ENCODE results near the gene OSBPL1A.
A peak's percentile ranks its signal among the peaks of the same experiment; 100 is the strongest.

Gene OSBPL1A

DNA sequence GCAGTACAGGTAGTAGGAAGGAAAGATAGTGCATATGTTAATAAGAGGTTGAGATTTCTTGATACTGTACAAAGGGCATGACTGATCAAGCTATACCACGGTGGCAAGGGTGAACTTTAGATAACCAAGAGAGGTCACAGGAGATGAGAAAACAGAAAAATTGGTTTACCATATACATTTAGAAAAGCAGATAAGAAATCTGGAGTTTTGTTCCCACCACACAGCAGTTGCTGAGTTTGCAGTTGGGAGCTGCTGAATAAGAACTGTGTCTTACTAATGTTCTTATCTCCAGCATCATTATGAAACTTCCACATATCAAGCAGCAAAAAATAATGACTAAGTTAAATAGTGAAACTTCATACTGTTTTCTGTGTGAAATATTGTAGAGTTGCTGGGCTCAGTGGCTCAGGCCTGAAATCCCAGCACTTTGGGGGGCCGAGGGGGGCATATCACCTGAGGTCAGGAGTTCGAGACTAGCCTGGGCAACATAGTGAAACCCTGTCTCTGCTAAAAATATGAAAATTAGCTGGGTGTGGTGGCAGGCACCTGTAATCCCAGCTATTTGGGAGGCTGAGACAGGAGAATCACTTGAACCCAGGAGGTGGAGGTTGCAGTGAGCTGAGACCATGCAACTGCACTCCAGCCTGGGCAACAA lies 16.9 kb upstream of the OSBPL1A start:
- Mint-ChIP-seq H3K4me3 (no peak overlapping the region), H3K36me3 (ENCODE audit: low read depth) (peaks cover 5% of the 10 kb centered on the region), H3K27ac (peak overlapping the region; percentile 37), H3K4me1 (ENCODE audit: low read depth) (peaks cover 30% of the 10 kb centered on the region), H3K27me3 (ENCODE audit: low read depth) (peaks cover 46% of the 10 kb centered on the region), H3K9me3 (peaks cover 12% of the 10 kb centered on the region)
- DNase-seq (ENCODE audit: low spot score): peak; percentile 74

- Mint-ChIP-seq H3K27me3 (ENCODE audit: low read depth) (peaks cover 49% of the 10 kb centered on the region), H3K36me3 (ENCODE audit: low read depth) (peaks cover 5% of the 10 kb centered on the region), H3K27ac (no peak overlapping the region), H3K9me3 (peaks cover 12% of the 10 kb centered on the region), H3K4me3 (no peak overlapping the region), H3K4me1 (ENCODE audit: low read depth) (peaks cover 30% of the 10 kb centered on the region)
- no peak for DNase-seq (ENCODE audit: low spot score)
Measured at GRCh38 chr18:24413148-24413547, 15.5 kb upstream of the OSBPL1A start.

- H3K36me3 Mint-ChIP-seq (ENCODE audit: low read depth): peaks cover 4% of the 10 kb centered on the region
- no peak for DNase-seq (ENCODE audit: low spot score)
- H3K27me3 Mint-ChIP-seq (ENCODE audit: low read depth): peaks cover 67% of the 10 kb centered on the region
- peaks cover 10% of the 10 kb centered on the region for H3K4me1 Mint-ChIP-seq (ENCODE audit: low read depth)
- H3K4me3 Mint-ChIP-seq: no peak overlapping the region
- H3K27ac Mint-ChIP-seq: no peak overlapping the region
- peaks cover 11% of the 10 kb centered on the region for H3K9me3 Mint-ChIP-seq
Measured at GRCh38 chr18:24408496-24408895, 10.9 kb upstream of the OSBPL1A start.

- H3K4me1 Mint-ChIP-seq (ENCODE audit: low read depth): no peaks in the 10 kb centered on the region
- no peak overlapping the region for H3K4me3 Mint-ChIP-seq
- H3K27me3 Mint-ChIP-seq (ENCODE audit: low read depth): peaks cover 78% of the 10 kb centered on the region
- no peak for DNase-seq (ENCODE audit: low spot score)
- no peaks in the 10 kb centered on the region for H3K9me3 Mint-ChIP-seq
- no peak overlapping the region for H3K27ac Mint-ChIP-seq
- H3K36me3 Mint-ChIP-seq (ENCODE audit: low read depth): no peaks in the 10 kb centered on the region
Measured at GRCh38 chr18:24404591-24404990, 7.0 kb upstream of the OSBPL1A start.

DNA sequence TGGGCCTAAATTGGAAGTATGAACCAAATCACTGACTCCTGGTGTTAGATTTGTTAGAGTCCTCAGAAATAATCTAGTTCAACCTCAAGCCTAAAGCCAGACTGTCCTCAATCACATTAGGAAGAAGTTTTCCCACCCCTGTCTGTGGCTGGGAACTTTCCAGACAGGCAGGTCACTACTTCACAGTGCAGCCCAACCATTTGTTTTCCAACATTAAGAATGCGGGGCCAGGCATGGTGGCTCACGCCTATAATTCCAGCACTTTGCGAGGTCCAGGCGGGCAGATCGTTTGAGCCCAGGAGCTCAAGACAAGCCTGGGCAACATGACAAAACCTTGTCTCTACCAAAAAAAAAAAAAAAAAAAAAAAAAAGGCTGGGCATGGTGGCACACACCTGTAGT lies 5.5 kb upstream of the OSBPL1A start:
- no peak for DNase-seq (ENCODE audit: low spot score)
- Mint-ChIP-seq H3K27me3 (ENCODE audit: low read depth) (peaks cover 78% of the 10 kb centered on the region), H3K27ac (no peak overlapping the region), H3K9me3 (no peaks in the 10 kb centered on the region), H3K4me3 (no peak overlapping the region), H3K4me1 (ENCODE audit: low read depth) (peaks cover 1% of the 10 kb centered on the region), H3K36me3 (ENCODE audit: low read depth) (no peaks in the 10 kb centered on the region)

- Mint-ChIP-seq H3K27me3 (ENCODE audit: low read depth) (peaks cover 73% of the 10 kb centered on the region), H3K27ac (no peak overlapping the region), H3K36me3 (ENCODE audit: low read depth) (no peaks in the 10 kb centered on the region), H3K9me3 (no peaks in the 10 kb centered on the region), H3K4me1 (ENCODE audit: low read depth) (peaks cover 4% of the 10 kb centered on the region), H3K4me3 (no peak overlapping the region)
- no peak for DNase-seq (ENCODE audit: low spot score)
Measured at GRCh38 chr18:24402209-24402785, 4.7 kb upstream of the OSBPL1A start.

- H3K27me3 Mint-ChIP-seq (ENCODE audit: low read depth): peaks cover 72% of the 10 kb centered on the region
- no peak for DNase-seq (ENCODE audit: low spot score)
- peaks cover 10% of the 10 kb centered on the region for H3K4me1 Mint-ChIP-seq (ENCODE audit: low read depth)
- H3K27ac Mint-ChIP-seq: no peak overlapping the region
- H3K36me3 Mint-ChIP-seq (ENCODE audit: low read depth): no peaks in the 10 kb centered on the region
- no peak overlapping the region for H3K4me3 Mint-ChIP-seq
- no peaks in the 10 kb centered on the region for H3K9me3 Mint-ChIP-seq
Measured at GRCh38 chr18:24400587-24400986, 3.0 kb upstream of the OSBPL1A start.

- Mint-ChIP-seq H3K27ac (no peak overlapping the region), H3K4me3 (peak overlapping the region; percentile 86), H3K9me3 (no peaks in the 10 kb centered on the region), H3K36me3 (ENCODE audit: low read depth) (no peaks in the 10 kb centered on the region), H3K27me3 (ENCODE audit: low read depth) (peaks cover 70% of the 10 kb centered on the region), H3K4me1 (ENCODE audit: low read depth) (peaks cover 10% of the 10 kb centered on the region)
- no peak for DNase-seq (ENCODE audit: low spot score)
Measured at GRCh38 chr18:24398540-24398939, 916 bp upstream of the OSBPL1A start.

DNA sequence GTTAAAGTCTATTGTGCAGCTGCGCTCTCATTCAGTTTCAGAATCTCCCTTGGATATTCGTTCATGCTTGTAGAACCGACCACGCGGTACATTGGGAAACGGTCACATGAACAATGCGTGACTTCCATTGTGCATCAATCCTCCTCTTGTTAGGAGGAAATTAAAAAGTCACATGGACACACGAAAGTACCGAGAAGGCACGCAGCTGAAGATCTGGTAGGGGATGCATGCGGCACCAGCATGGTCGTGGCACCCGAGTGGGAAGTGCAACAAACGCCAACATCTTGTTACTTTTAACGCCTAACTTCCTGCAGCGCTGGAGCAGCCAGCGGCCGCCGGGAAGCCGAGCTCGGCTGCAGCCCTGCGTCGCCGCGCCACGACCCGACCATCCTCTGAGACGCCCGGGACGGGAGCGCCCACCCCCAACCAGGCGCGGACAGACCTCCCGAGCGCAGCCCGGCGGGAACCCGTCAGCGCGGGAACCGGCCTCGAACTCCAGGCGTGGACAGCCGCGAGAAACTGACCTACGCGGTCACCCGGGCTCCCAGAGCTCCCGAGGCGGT lies 412 bp downstream of the OSBPL1A start:
- peak overlapping the region; percentile 77 for H3K4me3 Mint-ChIP-seq
- H3K27ac Mint-ChIP-seq: no peak overlapping the region

GRCh38 chr18:24396082-24396633 lies 1.5 kb downstream of the OSBPL1A start:
- H3K4me1 Mint-ChIP-seq (ENCODE audit: low read depth): peaks cover 10% of the 10 kb centered on the region
- H3K4me3 Mint-ChIP-seq: no peak overlapping the region
- H3K36me3 Mint-ChIP-seq (ENCODE audit: low read depth): no peaks in the 10 kb centered on the region
- no peaks in the 10 kb centered on the region for H3K9me3 Mint-ChIP-seq
- H3K27ac Mint-ChIP-seq: no peak overlapping the region
- DNase-seq (ENCODE audit: low spot score): no peak
- H3K27me3 Mint-ChIP-seq (ENCODE audit: low read depth): peaks cover 59% of the 10 kb centered on the region

More for the DNA sequence above, 412 bp downstream of the OSBPL1A start:
- no peak for DNase-seq (ENCODE audit: low spot score)
- Mint-ChIP-seq H3K9me3 (no peaks in the 10 kb centered on the region), H3K36me3 (ENCODE audit: low read depth) (no peaks in the 10 kb centered on the region), H3K4me1 (ENCODE audit: low read depth) (peaks cover 10% of the 10 kb centered on the region), H3K27me3 (ENCODE audit: low read depth) (peaks cover 63% of the 10 kb centered on the region)

DNA sequence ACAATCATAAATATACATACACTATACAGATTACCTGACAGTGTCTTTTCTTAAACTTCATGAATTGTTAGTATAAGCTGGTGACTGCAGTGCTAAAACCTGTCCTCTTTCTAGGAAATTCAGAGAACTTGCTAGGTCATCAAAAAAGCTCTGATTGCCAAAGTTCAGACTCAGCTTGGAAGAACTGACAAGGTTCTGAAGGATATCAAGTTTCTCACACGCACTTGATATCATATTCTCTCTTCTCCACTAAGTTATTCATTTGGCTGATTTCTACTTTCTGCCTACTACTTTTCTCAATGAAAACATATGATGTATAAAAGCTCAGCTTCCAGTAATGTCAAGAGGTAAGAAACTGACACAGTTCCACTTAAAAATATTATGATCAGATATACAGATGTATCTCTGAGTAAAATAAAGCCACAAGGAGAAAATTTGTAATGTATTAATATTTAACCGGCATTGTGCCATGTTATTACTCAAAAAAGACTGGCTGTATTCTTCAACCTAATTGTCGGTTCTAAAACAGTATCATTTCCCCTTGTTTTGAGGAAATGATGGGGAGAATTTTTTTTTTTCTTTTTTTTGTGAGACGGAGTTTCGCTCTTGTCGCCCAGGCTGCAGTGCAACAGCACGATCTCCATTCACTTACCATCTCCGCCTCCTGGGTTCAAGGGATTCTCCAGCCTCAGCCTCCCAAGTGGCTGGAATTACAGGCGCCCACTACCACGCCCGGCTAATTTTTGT lies 2.4 kb downstream of the OSBPL1A start:
- H3K9me3 Mint-ChIP-seq: no peaks in the 10 kb centered on the region
- H3K27ac Mint-ChIP-seq: no peak overlapping the region
- H3K36me3 Mint-ChIP-seq (ENCODE audit: low read depth): no peaks in the 10 kb centered on the region
- DNase-seq (ENCODE audit: low spot score): no peak
- peaks cover 10% of the 10 kb centered on the region for H3K4me1 Mint-ChIP-seq (ENCODE audit: low read depth)
- no peak overlapping the region for H3K4me3 Mint-ChIP-seq
- H3K27me3 Mint-ChIP-seq (ENCODE audit: low read depth): peaks cover 49% of the 10 kb centered on the region

- no peak overlapping the region for H3K27ac Mint-ChIP-seq
- DNase-seq (ENCODE audit: low spot score): no peak
- no peaks in the 10 kb centered on the region for H3K4me1 Mint-ChIP-seq (ENCODE audit: low read depth)
- H3K27me3 Mint-ChIP-seq (ENCODE audit: low read depth): peaks cover 16% of the 10 kb centered on the region
- H3K4me3 Mint-ChIP-seq: no peak overlapping the region
- no peaks in the 10 kb centered on the region for H3K9me3 Mint-ChIP-seq
- H3K36me3 Mint-ChIP-seq (ENCODE audit: low read depth): no peaks in the 10 kb centered on the region
Measured at GRCh38 chr18:24388957-24389356, 8.7 kb downstream of the OSBPL1A start.

- no peaks in the 10 kb centered on the region for H3K4me1 Mint-ChIP-seq (ENCODE audit: low read depth)
- H3K4me3 Mint-ChIP-seq: no peak overlapping the region
- no peak overlapping the region for H3K27ac Mint-ChIP-seq
- DNase-seq (ENCODE audit: low spot score): no peak
- H3K9me3 Mint-ChIP-seq: no peaks in the 10 kb centered on the region
- H3K36me3 Mint-ChIP-seq (ENCODE audit: low read depth): no peaks in the 10 kb centered on the region
- H3K27me3 Mint-ChIP-seq (ENCODE audit: low read depth): peaks cover 16% of the 10 kb centered on the region
Measured at GRCh38 chr18:24386681-24387080, 10.9 kb downstream of the OSBPL1A start.

GRCh38 chr18:24381126-24381525 lies 16.5 kb downstream of the OSBPL1A start:
- no peak overlapping the region for H3K27ac Mint-ChIP-seq
- no peaks in the 10 kb centered on the region for H3K9me3 Mint-ChIP-seq
- H3K27me3 Mint-ChIP-seq (ENCODE audit: low read depth): peaks cover 9% of the 10 kb centered on the region
- no peak for DNase-seq (ENCODE audit: low spot score)
- H3K4me3 Mint-ChIP-seq: no peak overlapping the region
- H3K36me3 Mint-ChIP-seq (ENCODE audit: low read depth): no peaks in the 10 kb centered on the region
- H3K4me1 Mint-ChIP-seq (ENCODE audit: low read depth): peaks cover 2% of the 10 kb centered on the region
